ENCODE measurements around the gene MRS2. TPM values are rescaled to one million over a fixed set of nuclear protein-coding genes. Genes with fewer than 3 reads are reported as not detected.

Gene MRS2
- total RNA-seq, 2 donors from 2014 or later, result 17.9 to 20.2 TPM

DNA sequence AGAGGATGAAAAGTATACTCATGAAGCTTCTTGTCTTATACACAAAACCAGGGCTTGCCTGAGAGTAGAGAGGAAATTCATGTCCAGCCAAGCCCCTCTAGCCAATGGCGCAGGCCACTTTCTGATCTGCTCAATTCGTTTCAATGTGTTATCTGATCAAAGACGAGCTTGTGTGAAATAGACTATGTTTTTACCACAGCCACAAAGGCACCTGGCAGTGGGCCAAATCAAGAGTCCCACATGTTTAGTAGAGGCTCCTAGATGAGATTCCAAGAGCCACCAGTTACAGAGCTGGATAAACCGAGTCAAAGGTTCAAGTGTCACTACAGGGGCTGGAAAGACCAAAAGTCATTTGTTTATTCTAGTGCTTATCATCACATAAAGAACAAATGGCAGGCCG lies 51.7 kb downstream of the MRS2 start:
- Histone ChIP-seq H3K27ac (no peak overlapping the region), H3K27me3 (replicated peaks; ENCODE audit: insufficient read depth) (no peaks in the 10 kb centered on the region), H3K36me3 (no peaks in the 10 kb centered on the region), H3K4me3 (no peak overlapping the region), H3K9me3 (no peaks in the 10 kb centered on the region), H3K4me1 (ENCODE audit: control insufficient read depth in 1 of 2, low read depth in 2 of 2) (no peaks in the 10 kb centered on the region)
- TF ChIP-seq, protein P1, sequence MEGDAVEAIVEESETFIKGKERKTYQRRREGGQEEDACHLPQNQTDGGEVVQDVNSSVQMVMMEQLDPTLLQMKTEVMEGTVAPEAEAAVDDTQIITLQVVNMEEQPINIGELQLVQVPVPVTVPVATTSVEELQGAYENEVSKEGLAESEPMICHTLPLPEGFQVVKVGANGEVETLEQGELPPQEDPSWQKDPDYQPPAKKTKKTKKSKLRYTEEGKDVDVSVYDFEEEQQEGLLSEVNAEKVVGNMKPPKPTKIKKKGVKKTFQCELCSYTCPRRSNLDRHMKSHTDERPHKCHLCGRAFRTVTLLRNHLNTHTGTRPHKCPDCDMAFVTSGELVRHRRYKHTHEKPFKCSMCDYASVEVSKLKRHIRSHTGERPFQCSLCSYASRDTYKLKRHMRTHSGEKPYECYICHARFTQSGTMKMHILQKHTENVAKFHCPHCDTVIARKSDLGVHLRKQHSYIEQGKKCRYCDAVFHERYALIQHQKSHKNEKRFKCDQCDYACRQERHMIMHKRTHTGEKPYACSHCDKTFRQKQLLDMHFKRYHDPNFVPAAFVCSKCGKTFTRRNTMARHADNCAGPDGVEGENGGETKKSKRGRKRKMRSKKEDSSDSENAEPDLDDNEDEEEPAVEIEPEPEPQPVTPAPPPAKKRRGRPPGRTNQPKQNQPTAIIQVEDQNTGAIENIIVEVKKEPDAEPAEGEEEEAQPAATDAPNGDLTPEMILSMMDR (IDR thresholded peaks at IDR 0.05), result no peak
- no peak for DNase-seq (ENCODE audit: low spot score)
- no peak for ATAC-seq (ENCODE audit: insufficient number of reproducible peaks, low FRiP score, low read depth)

DNA sequence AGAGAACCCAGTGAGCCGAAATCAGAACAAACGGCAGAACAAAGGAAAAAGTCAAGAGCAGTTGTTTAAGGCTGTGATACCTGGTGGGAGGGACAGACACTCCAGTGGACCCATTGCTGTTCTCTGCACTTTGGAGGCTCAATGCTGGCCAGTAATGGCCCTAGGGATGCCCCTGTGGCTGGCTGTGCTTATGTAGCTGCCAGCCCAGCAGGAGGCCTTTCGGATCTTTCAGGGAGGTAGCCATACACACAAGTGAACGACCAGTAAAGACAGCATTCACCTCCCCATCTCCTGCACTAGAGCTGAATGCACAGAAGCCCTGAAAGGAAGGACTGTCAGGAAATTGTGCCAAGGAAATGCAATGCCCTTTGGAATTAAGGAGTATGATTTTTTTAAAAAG lies 52.3 kb downstream of the MRS2 start:
- H3K4me3 ChIP-seq, result no peak overlapping the region
- no peaks in the 10 kb centered on the region for H3K27me3 ChIP-seq (replicated peaks; ENCODE audit: insufficient read depth)
- H3K9me3 ChIP-seq, result no peaks in the 10 kb centered on the region
- H3K36me3 ChIP-seq, result no peaks in the 10 kb centered on the region
- TF ChIP-seq, protein P1 (IDR thresholded peaks at IDR 0.05), result no peak
- no peaks in the 10 kb centered on the region for H3K4me1 ChIP-seq (ENCODE audit: control insufficient read depth in 1 of 2, low read depth in 2 of 2)
- DNase-seq (ENCODE audit: low spot score), result no peak
- no peak overlapping the region for H3K27ac ChIP-seq
- ATAC-seq (ENCODE audit: insufficient number of reproducible peaks, low FRiP score, low read depth), result no peak

DNA sequence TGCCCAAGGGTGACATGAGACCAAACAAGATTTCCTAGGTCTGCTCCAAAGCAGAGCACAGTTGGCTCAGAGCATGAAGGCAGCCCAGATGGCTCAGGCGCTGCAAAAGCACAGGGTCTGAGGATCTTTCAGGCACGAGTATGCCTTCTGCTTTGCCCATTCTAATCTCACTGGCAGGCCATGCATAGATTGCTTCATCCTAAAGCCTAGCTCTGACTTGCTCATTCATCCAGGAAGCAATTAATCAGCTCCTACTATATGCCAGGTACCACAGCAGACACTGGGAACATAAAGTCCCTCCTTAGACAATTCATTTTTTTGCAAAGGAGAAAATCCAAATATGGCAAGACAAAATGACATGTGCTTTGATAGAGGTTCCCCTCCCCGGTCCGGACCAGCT lies 55.4 kb downstream of the MRS2 start:
- TF ChIP-seq, protein P1 (IDR thresholded peaks at IDR 0.05), result no peak
- ATAC-seq (ENCODE audit: insufficient number of reproducible peaks, low FRiP score, low read depth) (no peak), DNase-seq (ENCODE audit: low spot score) (no peak)
- no peaks in the 10 kb centered on the region for H3K27me3 ChIP-seq (replicated peaks; ENCODE audit: insufficient read depth)
- no peak overlapping the region for H3K27ac ChIP-seq
- no peaks in the 10 kb centered on the region for H3K4me1 ChIP-seq (ENCODE audit: control insufficient read depth in 1 of 2, low read depth in 2 of 2)
- H3K36me3 ChIP-seq, result peaks cover 3% of the 10 kb centered on the region
- no peaks in the 10 kb centered on the region for H3K9me3 ChIP-seq
- H3K4me3 ChIP-seq, result no peak overlapping the region

DNA sequence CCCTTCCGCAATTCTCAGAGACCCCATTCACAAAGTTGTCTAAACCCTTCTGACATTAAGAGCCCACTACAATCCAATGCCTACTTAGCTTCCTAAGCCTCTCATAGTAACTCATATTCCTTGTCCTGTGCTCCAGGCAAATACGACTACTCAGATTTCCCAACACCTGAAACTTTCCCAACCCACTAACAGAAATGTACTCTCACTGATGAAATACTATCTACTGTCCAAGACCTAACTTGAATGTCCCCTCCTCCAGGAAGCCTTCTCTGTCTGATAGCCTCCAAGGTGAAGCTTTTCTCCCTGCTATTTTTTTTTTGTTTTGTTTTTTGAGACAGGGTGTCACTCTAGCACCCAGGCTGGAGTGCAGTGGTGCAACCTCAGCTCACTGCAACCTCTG lies 56.2 kb downstream of the MRS2 start:
- peaks cover 0 to 7% of the 10 kb centered on the region in 2 donors for H3K4me1 ChIP-seq (ENCODE audit: control insufficient read depth in 1 of 2, low read depth in 2 of 2)
- H3K4me3 ChIP-seq, result no peak overlapping the region
- H3K27me3 ChIP-seq (replicated peaks; ENCODE audit: insufficient read depth), result no peaks in the 10 kb centered on the region
- TF ChIP-seq, protein P1 (IDR thresholded peaks at IDR 0.05), result no peak
- no peak overlapping the region for H3K27ac ChIP-seq
- peaks cover 3% of the 10 kb centered on the region for H3K36me3 ChIP-seq
- no peaks in the 10 kb centered on the region for H3K9me3 ChIP-seq
- DNase-seq (ENCODE audit: low spot score) (no peak), ATAC-seq (ENCODE audit: insufficient number of reproducible peaks, low FRiP score, low read depth) (no peak)

DNA sequence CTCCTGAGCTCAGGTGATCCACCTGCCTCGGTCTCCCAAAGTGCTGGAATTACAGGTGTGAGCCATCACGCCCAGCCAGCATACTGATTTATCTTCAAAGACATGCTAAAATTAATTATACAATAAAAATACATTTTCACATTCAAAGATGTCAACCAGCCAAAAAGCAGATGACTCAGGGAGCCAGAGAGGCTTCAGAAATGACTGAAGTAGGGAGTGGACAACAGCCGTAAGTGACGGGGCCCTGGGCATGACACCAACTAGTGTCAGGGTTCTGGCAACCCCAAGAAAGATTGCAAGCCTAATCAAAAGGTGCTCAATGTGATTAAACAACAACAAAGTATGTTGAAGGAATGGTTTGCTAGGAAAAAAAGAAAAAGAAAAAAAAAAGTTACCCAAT lies 58.2 kb downstream of the MRS2 start:
- ATAC-seq (ENCODE audit: insufficient number of reproducible peaks, low FRiP score, low read depth), result no peak

More for the DNA sequence above, 58.2 kb downstream of the MRS2 start:
- no peak for DNase-seq (ENCODE audit: low spot score)
- no peaks in the 10 kb centered on the region for H3K9me3 ChIP-seq
- H3K36me3 ChIP-seq, result peaks cover 3% of the 10 kb centered on the region
- H3K27ac ChIP-seq, result no peak overlapping the region
- H3K27me3 ChIP-seq (replicated peaks; ENCODE audit: insufficient read depth), result no peaks in the 10 kb centered on the region
- TF ChIP-seq, protein P1 (IDR thresholded peaks at IDR 0.05), result no peak
- H3K4me3 ChIP-seq, result no peak overlapping the region
- H3K4me1 ChIP-seq (ENCODE audit: control insufficient read depth in 1 of 2, low read depth in 2 of 2), result peaks cover 0 to 20% of the 10 kb centered on the region in 2 donors
